Mucosa of rectum (tissue), 2 donors: ENCODE data around the gene FAAP20.

ENCODE experiments used
- H3K27ac ChIP-seq, 2 donors: one replicate each; pipeline ENCODE4 v1.7.0; 2013; ENCODE audit warnings: inconsistent platforms in 2 of 2, low read depth in 2 of 2, low read length in 2 of 2
- H3K27me3 ChIP-seq, 2 donors: one replicate each; pipeline ENCODE4 v1.7.0; 2013; ENCODE audit warnings: low read length in 2 of 2; ENCODE audit not compliant: control insufficient read depth in 2 of 2, insufficient read depth in 2 of 2
- H3K36me3 ChIP-seq, 2 donors: one replicate each; pipeline ENCODE4 v1.7.0; 2013; ENCODE audit warnings: low read length in 2 of 2; ENCODE audit not compliant: control insufficient read depth in 2 of 2, insufficient read depth in 2 of 2
- H3K4me1 ChIP-seq, 2 donors: one replicate each; pipeline ENCODE4 v1.7.0; 2013; ENCODE audit warnings: low read length in 2 of 2, mild to moderate bottlenecking in 1 of 2; ENCODE audit not compliant: control insufficient read depth in 2 of 2, insufficient read depth in 2 of 2
- H3K4me3 ChIP-seq, 2 donors: one replicate each; pipeline ENCODE4 v1.7.0; 2013; ENCODE audit warnings: low read length in 2 of 2
- H3K9ac ChIP-seq, 2 donors: one replicate each; pipeline ENCODE4 v1.7.0; 2013; ENCODE audit warnings: low read length in 2 of 2, low read depth in 1 of 2, mild to moderate bottlenecking in 1 of 2
- H3K9me3 ChIP-seq, 2 donors: one replicate each; pipeline ENCODE4 v1.7.0; 2013; ENCODE audit warnings: low read length in 2 of 2; ENCODE audit not compliant: control insufficient read depth in 2 of 2
- donor health status: healthy.
- donor health status: Normal muscosa, but diverticular disease.

Gene FAAP20

DNA sequence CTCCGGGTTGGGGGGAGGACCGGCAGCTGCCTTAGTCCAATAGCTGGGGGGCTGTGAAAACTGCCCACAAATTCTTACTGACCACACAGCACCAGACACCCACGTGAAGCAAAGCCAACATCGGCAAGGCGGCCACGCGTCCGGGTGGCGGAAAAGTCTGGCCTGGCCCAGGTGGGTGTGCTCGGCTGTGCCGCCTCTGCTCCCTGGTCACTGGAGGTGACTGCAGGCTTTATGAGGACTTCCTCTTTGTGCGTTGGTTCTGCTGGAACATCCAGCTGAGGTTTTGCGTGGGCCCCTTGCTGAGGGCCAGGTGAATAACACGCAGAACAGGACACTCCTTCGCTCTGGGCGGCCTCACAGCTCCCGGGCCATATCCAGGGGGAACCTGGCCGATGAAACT, 35.4 kb downstream of the FAAP20 start:
- Histone ChIP-seq H3K4me3 (no peak overlapping the region), H3K9me3 (peaks cover 0 to 2% of the 10 kb centered on the region in 2 donors), H3K27ac (no peak overlapping the region), H3K27me3 (no peaks in the 10 kb centered on the region), H3K9ac (no peak overlapping the region), H3K4me1 (no peaks in the 10 kb centered on the region), H3K36me3 (peaks cover 22 to 33% of the 10 kb centered on the region in 2 donors)

DNA sequence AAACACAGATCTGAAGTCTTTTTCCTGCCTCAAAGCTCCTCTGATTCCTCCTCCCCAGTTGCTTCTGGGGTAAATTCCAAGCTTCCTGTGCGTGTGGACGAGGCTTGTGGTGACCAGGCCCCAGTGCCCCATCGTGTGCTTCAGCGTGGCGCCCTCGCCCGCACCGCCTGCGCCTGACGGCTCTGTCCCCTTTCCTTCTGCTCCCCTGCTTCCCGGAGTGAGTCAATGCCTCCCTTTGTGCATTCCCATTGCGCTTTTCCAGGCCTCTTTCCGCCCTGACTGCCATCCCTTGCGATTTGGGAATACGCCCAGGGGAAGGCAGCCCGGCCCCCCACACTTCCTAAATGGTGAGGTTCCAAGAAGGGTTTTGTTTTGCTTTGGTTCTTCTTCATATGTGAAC, 36.3 kb downstream of the FAAP20 start:
- Histone ChIP-seq H3K4me1 (no peaks in the 10 kb centered on the region), H3K27me3 (no peaks in the 10 kb centered on the region), H3K9ac (no peak overlapping the region), H3K9me3 (no peaks in the 10 kb centered on the region), H3K27ac (no peak overlapping the region), H3K4me3 (no peak overlapping the region), H3K36me3 (peaks cover 22 to 35% of the 10 kb centered on the region in 2 donors)

DNA sequence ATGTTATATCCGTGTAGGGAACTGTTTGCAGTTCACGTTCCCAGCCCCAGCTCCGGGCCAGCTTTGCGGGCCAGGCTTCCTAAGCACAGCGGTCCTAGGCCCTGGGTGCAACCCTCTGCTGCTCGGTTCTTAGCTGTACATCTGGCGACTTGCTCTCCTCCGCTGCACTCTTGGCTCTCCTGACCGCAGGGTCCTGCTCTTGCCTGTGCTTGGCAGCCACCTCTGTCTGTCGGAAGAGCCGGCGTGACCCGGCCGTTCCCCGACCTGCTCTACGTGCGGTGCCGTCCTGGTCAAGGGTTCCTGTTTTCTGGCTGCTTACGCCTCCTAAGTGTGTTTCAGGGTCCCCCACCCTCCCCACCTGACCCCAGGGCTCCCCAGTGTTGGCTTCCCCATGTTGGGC, 36.7 kb downstream of the FAAP20 start:
- no peak overlapping the region for H3K9ac ChIP-seq
- H3K27ac ChIP-seq, result no peak overlapping the region
- no peaks in the 10 kb centered on the region for H3K4me1 ChIP-seq
- peaks cover 20 to 34% of the 10 kb centered on the region in 2 donors for H3K36me3 ChIP-seq
- H3K27me3 ChIP-seq, result no peaks in the 10 kb centered on the region
- no peak overlapping the region for H3K4me3 ChIP-seq
- no peaks in the 10 kb centered on the region for H3K9me3 ChIP-seq

DNA sequence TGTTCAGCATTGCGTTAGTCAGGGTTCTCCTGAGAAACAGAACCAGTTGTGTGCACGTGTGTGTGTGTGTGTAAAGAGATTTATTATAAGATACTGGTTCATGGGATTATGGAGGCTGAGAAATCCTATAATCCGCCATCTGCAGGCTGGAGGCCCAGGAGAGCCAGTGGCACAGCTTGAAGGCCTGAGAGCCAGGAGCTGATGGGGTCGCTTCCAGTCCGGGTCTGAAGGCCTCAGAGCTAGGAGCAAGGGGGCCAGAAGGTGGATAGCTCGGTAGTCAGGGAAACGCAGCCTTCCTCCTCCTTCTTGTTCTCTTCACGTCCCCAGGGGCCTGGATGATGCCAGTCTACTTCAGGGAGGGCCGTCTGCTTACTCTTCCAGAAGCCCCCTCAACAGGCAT, 37.7 kb downstream of the FAAP20 start:
- H3K27me3 ChIP-seq, result no peaks in the 10 kb centered on the region
- H3K9ac ChIP-seq, result no peak overlapping the region
- H3K4me3 ChIP-seq, result no peak overlapping the region
- H3K27ac ChIP-seq, result no peak overlapping the region
- no peaks in the 10 kb centered on the region for H3K4me1 ChIP-seq
- no peaks in the 10 kb centered on the region for H3K9me3 ChIP-seq
- H3K36me3 ChIP-seq, result peaks cover 24 to 38% of the 10 kb centered on the region in 2 donors

DNA sequence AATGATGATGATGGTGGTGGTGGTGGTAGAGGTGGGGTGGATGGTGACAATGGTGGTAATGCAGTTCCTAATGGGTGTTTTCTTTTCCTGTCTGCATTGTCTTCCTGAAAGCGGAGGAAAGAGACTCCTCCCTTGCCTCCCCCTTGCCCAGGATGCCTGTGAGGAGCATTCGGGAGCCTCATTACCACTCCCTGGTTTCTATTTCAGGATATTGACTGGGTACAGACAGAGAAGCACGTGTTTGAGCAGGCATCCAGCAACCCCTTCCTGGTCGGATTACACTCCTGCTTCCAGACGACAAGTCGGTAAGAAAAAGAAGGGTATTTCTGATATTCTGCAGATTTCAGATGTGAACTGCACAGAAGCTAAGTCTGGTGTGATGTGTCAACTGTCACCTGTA, 38.8 kb downstream of the FAAP20 start:
- no peak overlapping the region for H3K4me3 ChIP-seq
- peaks cover 24 to 44% of the 10 kb centered on the region in 2 donors for H3K36me3 ChIP-seq
- no peaks in the 10 kb centered on the region for H3K4me1 ChIP-seq
- no peak overlapping the region for H3K9ac ChIP-seq
- H3K27me3 ChIP-seq, result no peaks in the 10 kb centered on the region
- H3K9me3 ChIP-seq, result no peaks in the 10 kb centered on the region
- no peak overlapping the region for H3K27ac ChIP-seq

DNA sequence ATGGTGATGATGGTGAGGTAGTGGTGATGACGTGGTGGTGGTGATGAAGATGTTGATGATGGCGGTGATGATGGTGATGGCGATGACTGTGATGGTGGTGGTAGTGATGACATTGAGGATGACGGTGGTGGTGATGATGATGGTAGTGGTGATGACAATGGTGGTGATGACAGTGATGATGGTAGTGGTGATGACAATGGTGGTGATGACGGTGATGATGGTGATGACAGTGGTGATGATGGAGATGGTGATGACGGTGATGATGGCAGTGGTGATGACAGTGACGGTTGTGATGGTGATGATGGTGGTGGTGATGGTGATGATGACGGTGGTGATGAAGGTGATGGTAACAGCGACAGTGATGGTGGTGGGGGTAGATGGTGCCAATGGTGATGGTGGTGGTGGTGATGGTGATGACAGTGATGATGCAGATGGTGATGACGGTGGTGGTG, 39.4 kb downstream of the FAAP20 start:
- Histone ChIP-seq H3K27ac (no peak overlapping the region), H3K9ac (no peak overlapping the region), H3K36me3 (peaks cover 24 to 47% of the 10 kb centered on the region in 2 donors), H3K27me3 (no peaks in the 10 kb centered on the region), H3K4me3 (no peak overlapping the region), H3K4me1 (no peaks in the 10 kb centered on the region), H3K9me3 (no peaks in the 10 kb centered on the region)

DNA sequence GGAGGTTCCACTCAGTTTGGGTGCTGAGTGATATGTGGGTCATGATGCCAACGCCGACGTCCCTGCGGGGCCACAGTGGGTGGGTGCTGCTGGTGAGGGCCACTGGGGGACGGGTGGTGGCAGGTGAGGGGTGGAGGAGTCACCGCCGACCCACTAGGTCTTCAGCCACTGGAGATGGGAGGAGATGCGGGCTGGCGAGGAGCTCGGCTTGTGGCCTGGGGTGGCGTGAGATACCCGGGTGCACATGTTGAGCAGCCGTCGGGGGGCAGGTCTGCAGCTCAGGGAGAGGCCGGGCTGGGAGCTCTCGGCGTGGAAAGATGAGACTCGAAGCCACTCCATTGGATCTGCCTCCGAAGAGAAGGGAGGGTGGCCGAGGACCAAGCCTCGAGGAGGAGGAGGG, 40.5 kb downstream of the FAAP20 start:
- H3K4me1 ChIP-seq, result no peaks in the 10 kb centered on the region
- H3K27me3 ChIP-seq, result no peaks in the 10 kb centered on the region
- H3K4me3 ChIP-seq, result no peak overlapping the region
- H3K27ac ChIP-seq, result no peak overlapping the region
- no peaks in the 10 kb centered on the region for H3K9me3 ChIP-seq
- H3K36me3 ChIP-seq, result peaks cover 24 to 41% of the 10 kb centered on the region in 2 donors
- H3K9ac ChIP-seq, result no peak overlapping the region

DNA sequence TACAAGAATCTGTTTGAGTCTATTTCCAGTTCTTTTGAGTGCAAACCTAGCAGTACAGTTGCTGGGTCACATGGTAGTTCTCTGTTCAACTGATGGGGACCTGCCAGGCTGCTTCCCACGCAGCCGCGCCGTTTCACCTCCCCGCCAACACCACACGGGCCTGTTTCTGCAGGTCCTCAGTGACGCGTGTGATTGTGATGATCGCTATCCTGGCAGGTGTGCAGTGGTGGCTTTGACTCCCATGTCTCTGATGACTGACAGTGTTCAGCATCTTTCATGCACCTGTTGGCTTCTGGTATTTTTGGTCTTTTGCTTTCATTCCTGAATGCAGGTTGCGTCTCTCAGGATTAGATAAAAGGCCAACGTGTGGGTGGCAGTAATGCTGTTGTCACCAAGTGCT, 41.6 kb downstream of the FAAP20 start:
- no peaks in the 10 kb centered on the region for H3K27me3 ChIP-seq
- H3K27ac ChIP-seq, result no peak overlapping the region
- peaks cover 22 to 50% of the 10 kb centered on the region in 2 donors for H3K36me3 ChIP-seq
- H3K4me3 ChIP-seq, result no peak overlapping the region
- no peaks in the 10 kb centered on the region for H3K9me3 ChIP-seq
- no peak overlapping the region for H3K9ac ChIP-seq
- H3K4me1 ChIP-seq, result peaks cover 0 to 2% of the 10 kb centered on the region in 2 donors

DNA sequence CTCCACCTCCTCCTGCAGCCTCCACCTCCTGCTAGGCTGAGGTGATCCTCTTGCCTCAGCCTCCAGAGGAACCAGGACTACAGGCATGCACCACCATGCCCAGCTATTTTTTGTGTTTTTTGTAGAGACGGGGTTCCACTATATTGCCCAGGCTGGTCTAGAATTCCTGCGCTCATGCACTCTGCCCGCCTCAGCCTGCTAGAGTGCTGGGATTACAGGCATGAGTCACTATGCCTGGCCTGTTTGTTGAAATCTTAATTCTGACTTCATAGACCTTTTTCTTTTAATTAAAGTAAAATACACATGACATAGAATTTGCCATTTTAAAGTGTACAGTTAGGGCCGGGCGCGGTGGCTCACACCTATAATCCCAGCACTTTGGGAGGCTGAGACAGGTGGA, 42.7 kb downstream of the FAAP20 start:
- Histone ChIP-seq H3K27me3 (no peaks in the 10 kb centered on the region), H3K9ac (no peak overlapping the region), H3K27ac (no peak overlapping the region), H3K4me3 (no peak overlapping the region), H3K36me3 (peaks cover 20 to 59% of the 10 kb centered on the region in 2 donors), H3K4me1 (peaks cover 0 to 2% of the 10 kb centered on the region in 2 donors), H3K9me3 (no peaks in the 10 kb centered on the region)

DNA sequence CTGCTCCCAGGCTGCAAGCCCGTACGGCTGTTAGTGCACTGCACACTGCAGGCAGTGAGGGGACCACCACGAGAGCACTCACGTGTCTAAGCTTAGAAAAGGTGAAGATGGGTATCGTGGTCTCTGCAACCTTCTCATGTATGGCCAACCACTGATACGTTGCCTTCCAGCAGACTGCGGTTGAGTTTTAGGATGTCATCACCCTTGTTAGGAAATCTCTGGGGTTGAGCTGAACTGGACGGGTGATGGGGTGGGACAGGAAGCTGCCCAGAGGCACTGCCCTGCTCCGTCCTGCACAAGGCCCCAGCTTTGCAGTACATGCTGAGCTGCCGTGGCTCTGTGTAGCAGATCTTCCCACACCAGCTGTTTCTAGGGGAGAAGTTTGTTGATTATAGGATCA, 43.3 kb downstream of the FAAP20 start:
- no peaks in the 10 kb centered on the region for H3K9me3 ChIP-seq
- peaks cover 25 to 62% of the 10 kb centered on the region in 2 donors for H3K36me3 ChIP-seq
- H3K4me3 ChIP-seq, result no peak overlapping the region
- H3K27ac ChIP-seq, result no peak overlapping the region
- H3K27me3 ChIP-seq, result no peaks in the 10 kb centered on the region
- no peak overlapping the region for H3K9ac ChIP-seq
- peaks cover 0 to 2% of the 10 kb centered on the region in 2 donors for H3K4me1 ChIP-seq

DNA sequence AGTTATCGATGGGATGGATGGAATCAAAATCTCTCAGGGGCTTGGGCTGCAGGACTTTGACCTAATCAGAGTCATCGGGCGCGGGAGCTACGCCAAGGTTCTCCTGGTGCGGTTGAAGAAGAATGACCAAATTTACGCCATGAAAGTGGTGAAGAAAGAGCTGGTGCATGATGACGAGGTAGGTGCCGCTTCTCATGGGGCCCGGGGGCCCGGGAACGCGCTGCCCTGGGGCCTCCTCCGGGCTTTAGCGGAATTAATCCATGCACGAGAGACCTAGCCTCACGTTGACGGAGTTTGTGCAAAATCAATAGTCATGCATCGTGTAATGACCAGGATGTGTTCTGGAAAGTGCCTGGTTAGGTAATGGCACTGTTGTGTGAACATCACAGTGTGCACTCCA, 43.8 kb downstream of the FAAP20 start:
- Histone ChIP-seq H3K4me1 (peaks cover 0 to 2% of the 10 kb centered on the region in 2 donors), H3K27me3 (no peaks in the 10 kb centered on the region), H3K36me3 (peaks cover 25 to 66% of the 10 kb centered on the region in 2 donors), H3K9ac (no peak overlapping the region), H3K4me3 (no peak overlapping the region), H3K27ac (peak overlapping the region in 1 of 2 donors; percentile 32), H3K9me3 (no peaks in the 10 kb centered on the region)
